Measurements from ENCODE around the gene PRR15L.

The PRR15L gene

DNA sequence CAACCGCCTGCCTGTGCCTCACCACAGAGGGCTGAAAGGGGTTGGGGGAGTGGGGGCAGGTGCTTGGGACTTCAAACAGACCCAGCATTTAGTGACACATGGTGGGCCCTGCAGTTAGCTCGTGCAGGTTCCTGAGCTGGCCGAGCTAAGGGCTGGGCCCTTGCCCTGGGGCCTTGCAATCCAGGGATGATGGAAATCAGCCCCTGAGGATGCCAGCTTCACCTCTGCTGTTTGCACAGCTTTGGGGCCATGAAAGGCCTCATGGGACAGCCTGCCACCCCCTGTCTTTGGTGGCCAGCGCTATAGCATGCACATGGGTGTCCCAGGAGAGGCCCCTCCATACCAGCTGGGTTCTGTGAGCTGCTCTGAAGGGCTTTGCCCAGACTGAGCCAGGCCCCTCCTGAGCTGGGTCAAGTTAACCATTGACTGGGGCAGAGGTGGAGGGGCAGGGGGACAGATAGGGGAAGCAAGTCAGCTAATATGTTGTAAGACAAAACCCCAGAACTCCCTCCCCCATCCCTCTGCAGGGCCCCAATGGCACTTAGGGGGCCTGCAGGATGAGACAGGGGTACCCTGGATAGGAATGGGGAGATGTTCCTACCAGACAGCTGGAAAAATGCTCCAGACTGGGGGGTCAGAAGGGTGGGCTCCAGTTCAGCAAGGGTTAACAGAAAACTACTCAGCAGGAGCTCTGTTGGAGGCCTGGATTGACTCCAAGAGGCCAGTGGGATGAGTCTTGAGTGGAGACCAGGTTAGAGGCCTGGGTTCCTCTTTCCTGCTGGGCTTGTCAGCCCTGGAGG lies 692 bp downstream of the PRR15L start:
- Histone ChIP-seq H3K9me3 (ENCODE audit: severe bottlenecking) (no peaks in the 10 kb centered on the region), H3K4me1 (ENCODE audit: insufficient read depth, poor library complexity, severe bottlenecking) (peaks cover 18% of the 10 kb centered on the region), H3K27ac (ENCODE audit: poor library complexity, severe bottlenecking) (no peak overlapping the region), H3K36me3 (ENCODE audit: low read depth) (no peaks in the 10 kb centered on the region), H3K4me3 (ENCODE audit: severe bottlenecking) (no peak overlapping the region), H3K27me3 (ENCODE audit: insufficient read depth, poor library complexity, severe bottlenecking) (no peaks in the 10 kb centered on the region)
- TF ChIP-seq, protein P1, sequence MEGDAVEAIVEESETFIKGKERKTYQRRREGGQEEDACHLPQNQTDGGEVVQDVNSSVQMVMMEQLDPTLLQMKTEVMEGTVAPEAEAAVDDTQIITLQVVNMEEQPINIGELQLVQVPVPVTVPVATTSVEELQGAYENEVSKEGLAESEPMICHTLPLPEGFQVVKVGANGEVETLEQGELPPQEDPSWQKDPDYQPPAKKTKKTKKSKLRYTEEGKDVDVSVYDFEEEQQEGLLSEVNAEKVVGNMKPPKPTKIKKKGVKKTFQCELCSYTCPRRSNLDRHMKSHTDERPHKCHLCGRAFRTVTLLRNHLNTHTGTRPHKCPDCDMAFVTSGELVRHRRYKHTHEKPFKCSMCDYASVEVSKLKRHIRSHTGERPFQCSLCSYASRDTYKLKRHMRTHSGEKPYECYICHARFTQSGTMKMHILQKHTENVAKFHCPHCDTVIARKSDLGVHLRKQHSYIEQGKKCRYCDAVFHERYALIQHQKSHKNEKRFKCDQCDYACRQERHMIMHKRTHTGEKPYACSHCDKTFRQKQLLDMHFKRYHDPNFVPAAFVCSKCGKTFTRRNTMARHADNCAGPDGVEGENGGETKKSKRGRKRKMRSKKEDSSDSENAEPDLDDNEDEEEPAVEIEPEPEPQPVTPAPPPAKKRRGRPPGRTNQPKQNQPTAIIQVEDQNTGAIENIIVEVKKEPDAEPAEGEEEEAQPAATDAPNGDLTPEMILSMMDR (IDR thresholded peaks at IDR 0.05; ENCODE audit: poor library complexity, severe bottlenecking), result no peak
- ATAC-seq (ENCODE audit: low read depth) (no peak), DNase-seq (ENCODE audit: low spot score) (no peak)

DNA sequence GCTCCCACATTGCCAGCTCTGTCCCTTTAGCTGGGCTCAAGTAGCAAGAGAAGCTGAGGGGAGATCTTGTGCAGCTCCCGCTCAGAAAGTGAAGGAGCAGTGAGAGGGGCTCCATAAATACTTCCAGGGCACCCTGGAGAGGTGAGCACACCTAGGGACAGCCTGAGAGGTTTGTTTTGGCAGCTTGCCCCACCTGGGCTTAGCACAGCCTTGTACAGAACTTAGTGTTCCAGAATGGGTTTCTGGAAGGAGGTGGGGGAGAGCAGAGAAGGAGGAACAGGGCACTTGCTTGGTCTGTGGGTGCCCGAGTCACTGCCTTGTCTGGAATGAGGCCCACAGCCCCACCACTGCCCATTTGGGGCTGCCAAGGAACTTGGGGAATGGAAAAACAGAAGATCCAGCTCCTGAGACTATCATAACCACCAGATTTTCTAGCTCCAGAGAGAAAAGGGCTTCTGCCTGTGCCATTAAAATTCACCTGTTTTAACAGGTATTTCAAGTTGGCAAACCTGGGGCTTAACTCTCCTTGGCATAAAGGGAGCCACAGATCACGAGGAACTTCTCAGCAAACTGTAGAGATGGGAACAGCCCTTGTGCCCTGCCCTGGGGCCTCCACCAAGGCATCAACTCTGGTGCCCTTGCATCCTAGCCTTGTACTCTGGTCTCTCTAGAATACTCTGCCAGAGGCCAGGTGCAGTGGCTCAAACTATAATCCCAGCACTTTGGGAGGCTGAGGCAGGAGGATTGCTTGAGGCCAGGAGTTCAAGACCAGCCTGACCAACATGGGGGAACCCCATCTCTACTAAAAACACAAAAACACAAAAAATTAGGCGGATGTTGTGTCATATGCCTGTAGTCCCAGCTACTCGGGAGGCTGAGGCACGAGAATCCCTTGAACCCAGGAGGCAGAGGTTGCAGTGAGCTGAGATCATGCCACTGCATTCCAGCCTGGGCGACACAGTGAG lies 1.9 kb downstream of the PRR15L start:
- TF ChIP-seq, protein P1 (IDR thresholded peaks at IDR 0.05; ENCODE audit: poor library complexity, severe bottlenecking), result no peak
- Histone ChIP-seq H3K9me3 (ENCODE audit: severe bottlenecking) (no peaks in the 10 kb centered on the region), H3K4me3 (ENCODE audit: severe bottlenecking) (no peak overlapping the region), H3K36me3 (ENCODE audit: low read depth) (no peaks in the 10 kb centered on the region), H3K27me3 (ENCODE audit: insufficient read depth, poor library complexity, severe bottlenecking) (no peaks in the 10 kb centered on the region), H3K4me1 (ENCODE audit: insufficient read depth, poor library complexity, severe bottlenecking) (peaks cover 18% of the 10 kb centered on the region), H3K27ac (ENCODE audit: poor library complexity, severe bottlenecking) (no peak overlapping the region)
- peak; percentile 54; the same call in 2 of the 3 replicates for ATAC-seq (ENCODE audit: low read depth)
- no peak for DNase-seq (ENCODE audit: low spot score)

GRCh38 chr17:47953909-47954308 lies 3.8 kb downstream of the PRR15L start:
- TF ChIP-seq, protein P1 (IDR thresholded peaks at IDR 0.05; ENCODE audit: poor library complexity, severe bottlenecking), result no peak
- no peak for ATAC-seq (ENCODE audit: low read depth)
- H3K27ac ChIP-seq (ENCODE audit: poor library complexity, severe bottlenecking), result no peak overlapping the region
- peaks cover 7% of the 10 kb centered on the region for H3K36me3 ChIP-seq (ENCODE audit: low read depth)
- H3K4me3 ChIP-seq (ENCODE audit: severe bottlenecking), result no peak overlapping the region
- H3K27me3 ChIP-seq (ENCODE audit: insufficient read depth, poor library complexity, severe bottlenecking), result no peaks in the 10 kb centered on the region
- peaks cover 18% of the 10 kb centered on the region for H3K4me1 ChIP-seq (ENCODE audit: insufficient read depth, poor library complexity, severe bottlenecking)
- DNase-seq (ENCODE audit: low spot score), result no peak
- no peaks in the 10 kb centered on the region for H3K9me3 ChIP-seq (ENCODE audit: severe bottlenecking)

- Histone ChIP-seq H3K4me1 (ENCODE audit: insufficient read depth, poor library complexity, severe bottlenecking) (peaks cover 14% of the 10 kb centered on the region), H3K27me3 (ENCODE audit: insufficient read depth, poor library complexity, severe bottlenecking) (no peaks in the 10 kb centered on the region), H3K9me3 (ENCODE audit: severe bottlenecking) (no peaks in the 10 kb centered on the region), H3K4me3 (ENCODE audit: severe bottlenecking) (no peak overlapping the region), H3K36me3 (ENCODE audit: low read depth) (peaks cover 22% of the 10 kb centered on the region), H3K27ac (ENCODE audit: poor library complexity, severe bottlenecking) (no peak overlapping the region)
- TF ChIP-seq, protein P1 (IDR thresholded peaks at IDR 0.05; ENCODE audit: poor library complexity, severe bottlenecking), result no peak
- no peak for ATAC-seq (ENCODE audit: low read depth)
- no peak for DNase-seq (ENCODE audit: low spot score)
Observed at GRCh38 chr17:47952171-47953021, 5.3 kb downstream of the PRR15L start.
